IMR-90 (cell line): ENCODE measurements around the gene FUT9. TPM values are rescaled to one million over a fixed set of nuclear protein-coding genes. Genes with fewer than 3 reads are reported as not detected.

Experiments used
- ATAC-seq: fragments of 200-7000 bp; cut with Tn5 transposase; 2 replicates; pipeline ENCODE4 v1.9.1; 2020; ENCODE audit warnings: low read depth, mild to moderate bottlenecking, moderate library complexity
- BruUV-seq: library from RNA; stranded (reverse); fragments of 400-500 nt; replicated peaks from 2 replicates; lab custom pipeline; 2021; lab: Mats Ljungman, UMichigan
- CTCF ChIA-PET: fragments of 300-600 bp; formaldehyde crosslinking; extraction: SDS; loops from one replicate; lab custom pipeline; 2021; ENCODE audit warnings: antibody characterized with exemption; lab: Yijun Ruan, JAX
- POLR2A ChIA-PET: fragments of 300-600 bp; sonication (Branson Sonifier 250); formaldehyde crosslinking; loops from one replicate; lab custom pipeline; 2022; ENCODE audit warnings: antibody characterized with exemption; ENCODE audit not compliant: unreplicated experiment; lab: Charles Lee
- DNase-seq: peaks from one replicate; pipeline ENCODE4 v3.0.0; 2013
- H2AFZ ChIP-seq: replicated peaks from 2 replicates; pipeline ENCODE3; 2013; ENCODE audit warnings: low read length, mild to moderate bottlenecking; ENCODE audit not compliant: poor library complexity
- H2AK5ac ChIP-seq: 2 replicates; pipeline ENCODE4 v1.6.1; 2013; ENCODE audit warnings: low read depth, low read length, inconsistent platforms
- H2AK9ac ChIP-seq: replicated peaks from 2 replicates; pipeline ENCODE3; 2013; ENCODE audit warnings: mild to moderate bottlenecking, low read depth, low read length, moderate library complexity; ENCODE audit not compliant: poor library complexity
- H2BK120ac ChIP-seq: 2 replicates; pipeline ENCODE4 v1.6.1; 2013; ENCODE audit warnings: low read depth, low read length, inconsistent platforms
- H2BK15ac ChIP-seq: 3 replicates; pipeline ENCODE4 v1.6.1; 2013; ENCODE audit warnings: low read depth, low read length, inconsistent platforms
- H2BK20ac ChIP-seq: 2 replicates; pipeline ENCODE4 v1.6.1; 2013; ENCODE audit warnings: low read depth, mild to moderate bottlenecking, inconsistent platforms, low read length, moderate library complexity
- H2BK5ac ChIP-seq: 2 replicates; pipeline ENCODE4 v1.6.1; 2013; ENCODE audit warnings: mild to moderate bottlenecking, low read depth, low read length, inconsistent platforms; ENCODE audit not compliant: poor library complexity, severe bottlenecking
- H3K14ac ChIP-seq: replicated peaks from 2 replicates; pipeline ENCODE4 v1.6.1; 2013; ENCODE audit warnings: low read depth, low read length, inconsistent platforms
- H3K18ac ChIP-seq: 2 replicates; pipeline ENCODE4 v1.6.1; 2013; ENCODE audit warnings: low read depth, low read length, control low read depth
- H3K23ac ChIP-seq: 2 replicates; pipeline ENCODE4 v1.6.1; 2013; ENCODE audit warnings: low read depth, low read length, inconsistent platforms
- H3K27ac ChIP-seq: 2 replicates; pipeline ENCODE4 v1.5.1; 2013; ENCODE audit warnings: mild to moderate bottlenecking, control low read depth, low read length; ENCODE audit not compliant: insufficient read depth
- H3K27me3 ChIP-seq: 2 replicates; pipeline ENCODE4 v1.6.1; 2013; ENCODE audit warnings: low read length; ENCODE audit not compliant: control insufficient read depth, insufficient read depth
- H3K36me3 ChIP-seq: 2 replicates; pipeline ENCODE4 v1.6.1; 2013; ENCODE audit warnings: low read length, mixed read lengths; ENCODE audit not compliant: control insufficient read depth, insufficient read depth
- H3K4ac ChIP-seq: 2 replicates; pipeline ENCODE4 v1.6.1; 2013; ENCODE audit warnings: low read depth, low read length, inconsistent platforms
- H3K4me1 ChIP-seq: 2 replicates; pipeline ENCODE4 v1.6.1; 2013; ENCODE audit warnings: low read length, mixed read lengths; ENCODE audit not compliant: control insufficient read depth, insufficient read depth
- H3K4me2 ChIP-seq: 2 replicates; pipeline ENCODE4 v1.6.1; 2013; ENCODE audit warnings: low read depth, mild to moderate bottlenecking, control low read depth, low read length, moderate library complexity
- H3K4me3 ChIP-seq: 2 replicates; pipeline ENCODE4 v1.5.1; 2013; ENCODE audit warnings: low read depth, mild to moderate bottlenecking, control low read depth, low read length, moderate library complexity; ENCODE audit not compliant: insufficient read depth
- H3K56ac ChIP-seq: 2 replicates; pipeline ENCODE4 v1.6.1; 2013; ENCODE audit warnings: low read length, inconsistent platforms; ENCODE audit not compliant: insufficient read depth; ENCODE audit errors: extremely low read depth
- H3K79me1 ChIP-seq, 2 experiments: 2 replicates each; pipeline ENCODE4 v1.6.1; 2013; ENCODE audit warnings: low read length in 2 of 2, inconsistent platforms in 1 of 2, low read depth in 1 of 2
- H3K9ac ChIP-seq: 2 replicates; pipeline ENCODE4 v1.6.1; 2013; ENCODE audit warnings: low read depth, low read length, control low read depth
- H3K9me1 ChIP-seq: 2 replicates; pipeline ENCODE4 v1.6.1; 2013; ENCODE audit warnings: low read length, inconsistent platforms; ENCODE audit not compliant: insufficient read depth
- H3K9me3 ChIP-seq: 2 replicates; pipeline ENCODE4 v1.6.1; 2013; ENCODE audit warnings: low read length; ENCODE audit not compliant: control insufficient read depth, insufficient read depth
- H4K20me1 ChIP-seq: 2 replicates; pipeline ENCODE4 v1.6.1; 2013; ENCODE audit warnings: low read length, inconsistent platforms; ENCODE audit not compliant: insufficient read depth
- H4K5ac ChIP-seq: 2 replicates; pipeline ENCODE4 v1.6.1; 2013; ENCODE audit warnings: mild to moderate bottlenecking, low read depth, low read length, control low read depth
- H4K8ac ChIP-seq, 2 experiments: 2 replicates each; pipeline ENCODE4 v1.6.1; 2013; ENCODE audit warnings: low read depth in 2 of 2, low read length in 2 of 2, control low read depth in 1 of 2, inconsistent platforms in 1 of 2
- H4K91ac ChIP-seq: 2 replicates; pipeline ENCODE4 v1.6.1; 2013; ENCODE audit warnings: low read depth, low read length, inconsistent platforms; ENCODE audit not compliant: insufficient read depth
- FOS ChIP-seq: fragments of 150-350 bp; IDR thresholded peaks from 2 replicates; pipeline ENCODE4 v1.6.1; 2016; ENCODE audit warnings: low read depth, low read length
- NFE2L2 ChIP-seq: fragments of 150-350 bp; IDR thresholded peaks from 2 replicates; pipeline ENCODE4 v1.6.1; 2016; ENCODE audit warnings: low read depth, mild to moderate bottlenecking, low read length
- POLR2A ChIP-seq: IDR thresholded peaks from 2 replicates; pipeline ENCODE4 v1.6.1; 2012; ENCODE audit warnings: mild to moderate bottlenecking, low read depth, low read length
- RAD21 ChIP-seq: IDR thresholded peaks from 2 replicates; pipeline ENCODE4 v1.6.1; 2012; ENCODE audit warnings: low read length, improper control_type of control experiment
- WGBS, 2 experiments: methylation state at CpG; one replicate each; pipeline versions ENCODE4 v1.1.5 to v1.1.7; 2013; ENCODE audit warnings: missing lambda C conversion rate in 2 of 2; ENCODE audit not compliant: insufficient read length in 1 of 2; ENCODE audit errors: extremely low coverage in 2 of 2; 5-methylcytosine and 5-hydroxymethylcytosine counted together
- dilution Hi-C: fragments of 300-500 bp; cut with HindIII; formaldehyde crosslinking; loops from one replicate; pipeline ENCODE4 v1.14.3; 2018; ENCODE audit warnings: low sequenced_read_pairs; ENCODE audit not compliant: unreplicated experiment
- in situ Hi-C: fragments of 300-500 bp; cut with MboI; formaldehyde crosslinking; loops from 3 replicates; pipeline ENCODE4 v1.14.3; 2019; ENCODE audit warnings: low sequenced_read_pairs, inconsistent platforms, mixed read lengths
- intact Hi-C: fragments of 100-400 bp; cut with micrococcal nuclease; formaldehyde crosslinking; loops from 2 replicates; pipeline ENCODE4 v1.10.0; 2022
- polyA plus RNA-seq, 3 experiments: library from polyadenylated mRNA; depleted of rRNA; stranded (reverse); fragments of >200 nt; gene quantifications; 2 replicates each; pipeline ENCODE4 v1.2.3, GENCODE V29; 2012; ENCODE audit warnings: low replicate concordance in 1 of 3
- total RNA-seq: library from RNA; depleted of rRNA; stranded (reverse); fragments of >200 nt; gene quantifications from 2 replicates; pipeline ENCODE4 v1.2.3, GENCODE V29; 2012

The FUT9 gene
- total and polyA plus RNA-seq, 2 of the 4 experiments (the other 2 are of a cell fraction), result under 0.01 TPM; not detected in 1

GRCh38 chr6:96002576-96002910 lies 13.2 kb upstream of the FUT9 start:
- Histone ChIP-seq H2BK5ac (no peak overlapping the region), H2AK9ac (no peak overlapping the region), H2BK20ac (no peak overlapping the region), H3K27ac (no peak overlapping the region), H4K91ac (no peak overlapping the region), H4K8ac (no peak overlapping the region), H3K23ac (no peak overlapping the region), H3K9me1 (no peaks in the 10 kb centered on the region), H3K27me3 (no peaks in the 10 kb centered on the region), H4K5ac (no peak overlapping the region), H3K4me2 (no peak overlapping the region), H3K4ac (no peak overlapping the region), H3K4me1 (no peaks in the 10 kb centered on the region), H3K9me3 (peaks cover 15% of the 10 kb centered on the region), H3K79me1 (no peaks in the 10 kb centered on the region), H3K18ac (no peak overlapping the region), H2AK5ac (no peak overlapping the region), H3K9ac (no peak overlapping the region), H3K36me3 (no peaks in the 10 kb centered on the region), H2BK15ac (no peak overlapping the region), H3K14ac (no peak overlapping the region), H3K4me3 (no peak overlapping the region), H4K20me1 (no peaks in the 10 kb centered on the region), H2AFZ (no peak overlapping the region), H3K56ac (no peak overlapping the region), H2BK120ac (no peak overlapping the region)
- BruUV-seq, result no TSS peak
- intact Hi-C loops, result loop anchor here (5.0 kb wide), 1 partner anchor 1035 kb away; no protein-coding TSS in a partner anchor
- POLR2A ChIA-PET, result no interaction called here
- dilution Hi-C loops, result no loop called here
- DNase-seq (no peak), ATAC-seq (no peak)
- CTCF ChIA-PET, result no interaction called here
- in situ Hi-C loops, result no loop called here
- 60% methylated on average over 3 of the region's 3 CpGs; no CpG with 5 or more reads in 1 of the 2 experiments for WGBS, 2 experiments
- no peak for TF ChIP-seq POLR2A
- no peak for TF ChIP-seq NFE2L2
- no peak for TF ChIP-seq FOS
- TF ChIP-seq RAD21, result no peak
